GM12873 (cell line): ENCODE measurements around the gene ZNF541.

Experiments
- TF ChIP-seq, protein P1 (sequence below): IDR thresholded peaks from 2 replicates; pipeline ENCODE4 v1.5.1; 2012; ENCODE audit warnings: low read depth, mild to moderate bottlenecking, moderate library complexity, low read length, control low read depth; ENCODE audit not compliant: insufficient read depth; ENCODE audit errors: missing control alignments

The ZNF541 gene

GRCh38 chr19:47589824-47590223 lies 16.9 kb upstream of the ZNF541 start:
- TF ChIP-seq, protein P1, sequence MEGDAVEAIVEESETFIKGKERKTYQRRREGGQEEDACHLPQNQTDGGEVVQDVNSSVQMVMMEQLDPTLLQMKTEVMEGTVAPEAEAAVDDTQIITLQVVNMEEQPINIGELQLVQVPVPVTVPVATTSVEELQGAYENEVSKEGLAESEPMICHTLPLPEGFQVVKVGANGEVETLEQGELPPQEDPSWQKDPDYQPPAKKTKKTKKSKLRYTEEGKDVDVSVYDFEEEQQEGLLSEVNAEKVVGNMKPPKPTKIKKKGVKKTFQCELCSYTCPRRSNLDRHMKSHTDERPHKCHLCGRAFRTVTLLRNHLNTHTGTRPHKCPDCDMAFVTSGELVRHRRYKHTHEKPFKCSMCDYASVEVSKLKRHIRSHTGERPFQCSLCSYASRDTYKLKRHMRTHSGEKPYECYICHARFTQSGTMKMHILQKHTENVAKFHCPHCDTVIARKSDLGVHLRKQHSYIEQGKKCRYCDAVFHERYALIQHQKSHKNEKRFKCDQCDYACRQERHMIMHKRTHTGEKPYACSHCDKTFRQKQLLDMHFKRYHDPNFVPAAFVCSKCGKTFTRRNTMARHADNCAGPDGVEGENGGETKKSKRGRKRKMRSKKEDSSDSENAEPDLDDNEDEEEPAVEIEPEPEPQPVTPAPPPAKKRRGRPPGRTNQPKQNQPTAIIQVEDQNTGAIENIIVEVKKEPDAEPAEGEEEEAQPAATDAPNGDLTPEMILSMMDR = no peak

GRCh38 chr19:47587295-47587694 lies 14.3 kb upstream of the ZNF541 start:
- TF ChIP-seq, protein P1 = no peak

- TF ChIP-seq, protein P1 = no peak
Measured at GRCh38 chr19:47582320-47582909, 9.5 kb upstream of the ZNF541 start.

DNA sequence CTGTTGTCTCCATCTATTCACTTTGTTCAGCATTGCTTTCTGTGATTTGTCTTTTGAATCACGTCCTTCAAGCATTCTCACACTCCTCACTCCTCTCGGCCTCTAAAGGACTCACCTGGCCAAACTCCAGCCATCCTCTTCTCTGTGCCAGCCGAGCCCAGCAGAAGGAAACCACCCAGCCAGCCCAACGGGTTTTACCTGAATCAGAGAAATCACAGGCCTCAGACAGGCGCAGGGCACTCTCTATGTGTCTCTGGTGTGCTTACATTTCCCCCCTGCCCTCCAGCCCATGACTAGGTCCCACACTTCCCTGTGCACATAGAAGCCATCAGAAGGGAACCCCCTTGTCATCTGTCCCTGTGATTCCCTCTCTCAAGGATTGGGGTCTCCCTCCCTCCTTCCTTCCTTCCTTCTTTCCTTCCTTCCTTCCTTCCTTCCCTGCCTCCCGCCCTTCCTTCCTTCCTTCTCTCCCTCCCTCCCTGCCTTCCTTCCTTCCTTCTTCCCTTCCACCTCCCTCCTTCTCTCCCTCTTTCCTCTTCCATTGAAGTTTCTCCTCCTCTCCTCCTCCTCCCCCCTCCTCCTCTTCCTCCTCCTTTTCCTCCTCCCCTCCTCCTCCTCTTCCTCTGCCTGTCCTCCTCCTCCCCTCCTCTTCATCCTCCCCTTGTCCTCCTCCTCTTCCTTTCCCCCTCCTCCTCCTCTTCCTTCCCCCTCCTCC lies 8.8 kb upstream of the ZNF541 start:
- TF ChIP-seq, protein P1 = no peak

DNA sequence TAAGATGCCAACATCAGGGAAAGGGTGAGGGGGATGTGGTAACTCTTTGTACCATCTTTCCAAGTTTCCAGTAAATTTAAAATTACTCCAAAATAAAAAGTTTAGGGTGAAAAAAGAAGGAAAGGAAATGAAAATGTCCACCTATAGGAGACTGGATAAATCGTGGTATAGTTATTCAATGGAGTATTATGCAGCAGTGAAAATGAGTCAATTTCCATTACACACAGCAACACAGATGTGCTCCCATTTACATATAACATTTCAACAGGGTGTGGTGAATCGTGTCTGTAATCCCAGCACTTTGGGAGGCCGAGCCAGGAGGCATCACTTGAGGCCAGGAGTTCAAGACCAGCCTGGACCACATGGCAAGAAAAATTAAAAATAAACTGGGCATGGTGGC lies 7.4 kb upstream of the ZNF541 start:
- TF ChIP-seq, protein P1 = no peak

DNA sequence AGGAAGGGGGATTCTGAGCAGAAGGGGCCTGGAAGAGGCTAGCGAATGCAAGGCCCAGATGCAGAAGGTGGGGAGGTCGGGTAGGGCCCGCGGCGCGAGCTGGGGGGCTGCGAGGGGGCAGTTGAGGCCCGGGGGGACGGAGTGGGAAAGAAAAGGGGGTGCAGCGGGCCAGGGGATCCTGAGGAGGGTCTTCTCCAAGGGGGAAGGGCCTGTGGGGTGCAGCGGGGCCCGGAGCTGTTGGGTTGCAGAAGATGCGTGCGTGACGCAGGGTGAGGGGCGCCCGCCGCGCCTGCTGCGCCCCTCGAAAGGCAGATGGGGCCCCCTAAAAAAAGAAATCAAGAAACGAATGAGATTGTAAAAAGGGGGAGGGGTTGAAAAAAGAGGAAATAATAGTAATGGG lies 313 bp downstream of the ZNF541 start:
- TF ChIP-seq, protein P1 = no peak

DNA sequence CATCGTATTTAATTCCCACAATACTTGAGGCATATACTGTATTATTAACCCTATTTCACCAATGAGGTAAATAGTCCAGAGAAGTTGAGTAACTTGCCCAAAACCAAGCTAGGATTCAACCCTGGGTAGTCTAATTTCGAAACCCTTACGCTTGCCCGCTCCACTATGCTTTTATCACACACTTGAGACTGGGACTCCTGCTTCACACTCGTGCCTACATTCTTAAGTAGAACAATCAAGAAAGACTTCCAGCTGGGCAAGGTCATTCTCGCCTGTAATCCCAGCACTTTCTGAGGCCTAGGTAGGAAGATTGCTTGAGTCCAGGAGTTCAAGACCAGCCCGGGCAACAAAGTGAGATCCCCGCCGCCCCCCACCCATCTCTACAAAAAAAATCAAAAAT lies 3.6 kb downstream of the ZNF541 start:
- TF ChIP-seq, protein P1 = no peak
